Gastroesophageal sphincter (tissue), 4 donors: Measurements from ENCODE around the gene UAP1L1. TPM values are rescaled to one million over a fixed set of nuclear protein-coding genes. Genes with fewer than 3 reads are reported as not detected.
A peak's percentile ranks its signal among the peaks of the same experiment; 100 is the strongest.

Experiments
- ATAC-seq: fragments of 150-250 bp; one replicate; pipeline ENCODE4 v1.9.1; 2016; ENCODE audit warnings: mild to moderate bottlenecking, moderate library complexity
- H3K27ac ChIP-seq, 4 donors: fragments of 200-600 bp; sonication (generic) in 3 of 4; 1 replicate in 3 of 4; 2 replicates in 1 of 4; pipeline ENCODE4 v1.5.1; 2016 to 2019
- H3K27me3 ChIP-seq: fragments of 200-600 bp; sonication (generic); one replicate; pipeline ENCODE4 v1.5.1; 2019
- H3K36me3 ChIP-seq, 2 donors: fragments of 200-600 bp; sonication (generic); one replicate each; pipeline ENCODE4 v1.5.1; 2019; ENCODE audit warnings: control low read depth in 1 of 2
- H3K4me1 ChIP-seq, 3 donors: fragments of 200-600 bp; sonication (generic); 1 replicate in 2 of 3; 2 replicates in 1 of 3; pipeline ENCODE4 v1.5.1; 2016 to 2019; ENCODE audit warnings: control low read depth in 2 of 3
- H3K4me3 ChIP-seq, 2 donors: fragments of 200-600 bp; sonication (generic); one replicate each; pipeline ENCODE4 v1.5.1; 2019; ENCODE audit warnings: mild to moderate bottlenecking in 1 of 2, moderate library complexity in 1 of 2
- H3K9me3 ChIP-seq, 3 donors: fragments of 200-600 bp; sonication (generic); one replicate each; pipeline ENCODE4 v1.5.1; 2017 to 2019; ENCODE audit warnings: control low read depth in 2 of 3
- EP300 ChIP-seq: sonication (generic); formaldehyde crosslinking; IDR thresholded peaks from one replicate; pipeline ENCODE4 v1.6.1; 2017; ENCODE audit warnings: antibody characterized with exemption, mild to moderate bottlenecking
- POLR2A ChIP-seq, 2 donors: fragments of 450-650 bp; IDR thresholded peaks; one replicate each; pipeline ENCODE4 v1.6.1; 2017; ENCODE audit warnings: antibody characterized with exemption in 2 of 2, mild to moderate bottlenecking in 2 of 2, moderate library complexity in 1 of 2
- POLR2AphosphoS5 ChIP-seq: sonication (generic); formaldehyde crosslinking; IDR thresholded peaks from one replicate; pipeline ENCODE4 v1.6.1; 2017; ENCODE audit warnings: antibody characterized with exemption
- WGBS, 2 donors: methylation state at CpG; one replicate each; pipeline ENCODE4 v1.1.5; 2018; ENCODE audit warnings: low coverage in 1 of 2; 5-methylcytosine and 5-hydroxymethylcytosine counted together
- total RNA-seq, 4 donors: library from RNA; depleted of rRNA; stranded (reverse); fragments of >200 nt; gene quantifications; one replicate each; pipeline ENCODE4 v1.1.0, GENCODE V29; 2016
- TF ChIP-seq, protein P1 (sequence below), 4 experiments: fragments of 200-600 bp in 2 of 4; fragments of 450-650 bp in 2 of 4; sonication (generic) in 1 of 4; IDR thresholded peaks; one replicate each; pipeline ENCODE4 v1.5.1; 2017 to 2019; ENCODE audit warnings: antibody characterized with exemption in 4 of 4, mild to moderate bottlenecking in 2 of 4, moderate library complexity in 2 of 4

Gene UAP1L1
- total RNA-seq, 4 donors from 2014 or later, result 4.2 to 7.3 (median 6.0) TPM

GRCh38 chr9:137111788-137112563 is 34.7 kb downstream of the UAP1L1 start:
- Histone ChIP-seq H3K4me3 (no peak overlapping the region), H3K27me3 (no peaks in the 10 kb centered on the region), H3K4me1 (peaks cover 0 to 21% (median 11%) of the 10 kb centered on the region in 3 donors), H3K9me3 (no peaks in the 10 kb centered on the region), H3K27ac (no peak overlapping the region), H3K36me3 (peaks cover 0 to 64% of the 10 kb centered on the region in 2 donors)
- no peak for TF ChIP-seq EP300
- TF ChIP-seq, protein P1, sequence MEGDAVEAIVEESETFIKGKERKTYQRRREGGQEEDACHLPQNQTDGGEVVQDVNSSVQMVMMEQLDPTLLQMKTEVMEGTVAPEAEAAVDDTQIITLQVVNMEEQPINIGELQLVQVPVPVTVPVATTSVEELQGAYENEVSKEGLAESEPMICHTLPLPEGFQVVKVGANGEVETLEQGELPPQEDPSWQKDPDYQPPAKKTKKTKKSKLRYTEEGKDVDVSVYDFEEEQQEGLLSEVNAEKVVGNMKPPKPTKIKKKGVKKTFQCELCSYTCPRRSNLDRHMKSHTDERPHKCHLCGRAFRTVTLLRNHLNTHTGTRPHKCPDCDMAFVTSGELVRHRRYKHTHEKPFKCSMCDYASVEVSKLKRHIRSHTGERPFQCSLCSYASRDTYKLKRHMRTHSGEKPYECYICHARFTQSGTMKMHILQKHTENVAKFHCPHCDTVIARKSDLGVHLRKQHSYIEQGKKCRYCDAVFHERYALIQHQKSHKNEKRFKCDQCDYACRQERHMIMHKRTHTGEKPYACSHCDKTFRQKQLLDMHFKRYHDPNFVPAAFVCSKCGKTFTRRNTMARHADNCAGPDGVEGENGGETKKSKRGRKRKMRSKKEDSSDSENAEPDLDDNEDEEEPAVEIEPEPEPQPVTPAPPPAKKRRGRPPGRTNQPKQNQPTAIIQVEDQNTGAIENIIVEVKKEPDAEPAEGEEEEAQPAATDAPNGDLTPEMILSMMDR (IDR thresholded peaks at IDR 0.05), result no peak
- no peak for TF ChIP-seq POLR2AphosphoS5
- TF ChIP-seq POLR2A (IDR thresholded peaks at IDR 0.05), result no peak
- WGBS, 2 donors, result 86% methylated on average over 8 of the region's 35 CpGs; no CpG with 5 or more reads in 1 of the 2 donors
- no peak for ATAC-seq

DNA sequence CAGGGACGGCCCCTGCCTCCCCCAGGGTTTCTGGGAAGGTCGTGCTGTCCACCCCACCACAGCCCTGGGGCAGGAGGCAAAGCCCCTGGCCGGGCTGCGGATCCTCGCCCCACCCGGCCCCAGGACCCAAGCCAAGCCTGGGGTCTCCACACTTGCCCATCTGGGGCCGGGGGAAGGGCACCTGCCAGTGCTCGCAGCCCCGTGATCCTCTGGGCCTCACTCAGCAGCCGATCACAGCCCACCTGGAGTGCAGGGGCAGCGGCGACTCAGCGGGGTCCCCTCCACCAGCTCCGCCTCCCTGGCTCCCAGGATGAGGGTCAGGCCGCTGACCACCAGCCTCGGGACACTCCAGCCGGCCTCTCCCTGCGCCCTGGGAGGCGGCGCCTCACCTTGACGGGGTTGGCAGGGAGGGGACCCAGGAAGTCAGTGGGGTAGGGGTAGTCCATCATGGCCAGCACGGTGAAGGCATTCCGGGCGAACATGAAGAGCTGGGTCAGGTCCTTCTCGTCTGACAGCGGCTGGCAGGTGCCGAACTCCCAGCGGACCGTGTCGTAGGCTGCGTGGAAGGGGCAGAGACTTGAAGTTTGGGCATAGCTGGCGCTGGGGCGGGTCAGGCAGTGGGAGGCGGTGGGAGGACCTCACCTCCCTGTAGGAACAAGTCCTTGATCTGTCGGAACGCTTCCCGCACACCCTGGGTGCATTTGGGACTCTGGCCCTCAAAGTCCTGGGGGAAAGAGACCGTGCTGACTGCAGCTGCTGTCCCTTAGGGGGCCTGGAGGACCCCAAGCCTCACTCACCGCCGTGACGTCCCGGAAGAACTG is 35.5 kb downstream of the UAP1L1 start:
- Histone ChIP-seq H3K36me3 (peaks cover 0 to 56% of the 10 kb centered on the region in 2 donors), H3K27ac (no peak overlapping the region), H3K9me3 (no peaks in the 10 kb centered on the region), H3K4me1 (peaks cover 0 to 21% (median 11%) of the 10 kb centered on the region in 3 donors), H3K4me3 (no peak overlapping the region), H3K27me3 (no peaks in the 10 kb centered on the region)
- 98% methylated on average over 8 of the region's 42 CpGs; no CpG with 5 or more reads in 1 of the 2 donors for WGBS, 2 donors
- TF ChIP-seq POLR2AphosphoS5 (no peak), POLR2A (IDR thresholded peaks at IDR 0.05) (no peak), EP300 (no peak)
- TF ChIP-seq, protein P1 (IDR thresholded peaks at IDR 0.05), result no peak
- no peak for ATAC-seq

DNA sequence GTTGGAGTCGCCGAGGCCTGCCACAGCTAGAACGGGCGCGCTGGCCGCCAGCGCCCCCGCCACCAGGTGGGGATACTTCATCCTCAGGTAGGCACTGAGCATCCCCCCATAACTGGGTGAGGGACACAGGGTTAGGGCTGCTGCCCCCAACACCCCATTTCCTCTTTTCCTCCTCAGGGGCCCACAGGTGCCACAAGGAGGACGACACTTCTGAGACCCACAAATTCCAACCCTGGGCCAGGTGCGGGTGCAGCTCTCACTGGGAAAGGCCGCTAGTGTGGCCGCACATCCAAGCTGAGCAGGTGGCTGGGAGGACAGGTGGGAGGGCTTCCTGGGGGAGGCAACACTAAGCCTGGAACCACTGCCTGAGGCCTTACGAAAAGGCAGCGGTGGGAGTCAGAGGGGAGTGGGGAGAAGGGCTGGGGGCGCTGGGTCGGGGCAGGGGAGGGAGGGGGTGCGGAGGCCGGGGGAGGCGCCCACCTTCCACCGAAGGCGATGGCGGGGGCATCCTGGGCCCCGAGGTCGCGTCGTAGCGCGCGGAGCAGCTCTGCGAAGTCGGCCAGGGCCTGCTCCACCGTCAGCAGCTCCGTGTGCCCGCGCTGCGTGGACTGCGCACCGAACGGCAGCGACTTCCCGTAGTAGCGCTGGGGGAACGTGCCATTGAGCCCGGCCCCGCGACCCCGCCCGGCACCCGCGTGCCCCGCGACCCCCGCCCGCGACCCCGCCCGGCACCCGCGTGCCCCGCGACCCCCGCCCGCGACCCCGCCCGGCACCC is 36.3 kb downstream of the UAP1L1 start:
- H3K36me3 ChIP-seq, result peaks cover 0 to 48% of the 10 kb centered on the region in 2 donors
- H3K27me3 ChIP-seq, result no peaks in the 10 kb centered on the region
- H3K9me3 ChIP-seq, result no peaks in the 10 kb centered on the region
- 10% methylated on average over 2 of the region's 66 CpGs; no CpG with 5 or more reads in 1 of the 2 donors for whole genome bisulfite sequencing, 2 donors
- TF ChIP-seq POLR2AphosphoS5 (no peak), POLR2A (IDR thresholded peaks at IDR 0.05) (no peak), EP300 (no peak)
- TF ChIP-seq, protein P1 (IDR thresholded peaks at IDR 0.05), result no peak
- H3K27ac ChIP-seq, result peak overlapping the region in 1 of 4 donors; percentile 25
- peaks cover 0 to 21% (median 11%) of the 10 kb centered on the region in 3 donors for H3K4me1 ChIP-seq
- no peak for ATAC-seq
- peak overlapping the region in 1 of 2 donors; percentile 86 for H3K4me3 ChIP-seq

DNA sequence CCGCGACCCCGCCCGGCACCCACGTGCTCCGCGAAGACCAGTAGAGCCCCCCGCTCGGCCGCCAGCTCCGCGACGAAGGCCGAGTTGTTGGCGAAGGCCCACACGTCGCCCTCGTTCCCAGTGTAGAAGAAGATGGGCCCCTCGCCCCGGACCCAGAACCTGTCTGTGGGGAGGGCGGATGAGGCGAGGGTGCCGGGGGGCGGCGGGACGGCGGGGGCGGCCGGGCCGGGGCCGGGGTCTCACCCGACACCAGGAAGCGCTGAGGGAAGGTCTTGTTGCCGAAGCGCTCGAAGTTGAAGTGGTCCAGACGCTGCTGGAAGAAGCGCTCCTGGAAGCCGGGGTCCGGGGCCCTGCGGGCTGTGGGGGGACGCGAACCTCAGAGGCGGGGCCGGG is 36.9 kb downstream of the UAP1L1 start:
- Histone ChIP-seq H3K4me3 (peak overlapping the region; percentile 40 to 86), H3K27ac (peak overlapping the region in 2 of 4 donors; percentile 48 to 74), H3K36me3 (peaks cover 0 to 42% of the 10 kb centered on the region in 2 donors), H3K9me3 (no peaks in the 10 kb centered on the region), H3K27me3 (no peaks in the 10 kb centered on the region), H3K4me1 (peaks cover 0 to 21% (median 11%) of the 10 kb centered on the region in 3 donors)
- TF ChIP-seq POLR2AphosphoS5 (no peak), EP300 (no peak), POLR2A (IDR thresholded peaks at IDR 0.05) (no peak)
- TF ChIP-seq, protein P1 (IDR thresholded peaks at IDR 0.05), result no peak
- WGBS, 2 donors, result no CpG with 5 or more reads among the region's 45 CpGs
- ATAC-seq, result peak; percentile 8
